Neutrophil (primary cell): ENCODE results near the gene NOP58.

Source experiments
- H3K27ac ChIP-seq: fragments of 200-600 bp; sonication (generic); 2 replicates; pipeline ENCODE4 v1.5.1; 2016; ENCODE audit warnings: mild to moderate bottlenecking, moderate library complexity
- H3K27me3 ChIP-seq: fragments of 200-600 bp; sonication (generic); 2 replicates; pipeline ENCODE4 v1.6.0; 2016; ENCODE audit warnings: mild to moderate bottlenecking
- H3K36me3 ChIP-seq: fragments of 200-600 bp; sonication (generic); 2 replicates; pipeline ENCODE4 v1.5.1; 2017
- H3K4me1 ChIP-seq, 2 experiments: fragments of 200-600 bp in 1 of 2; sonication (generic) in 1 of 2; 1 replicate in 1 of 2; 2 replicates in 1 of 2; pipeline versions ENCODE4 v1.5.1 to v1.6.1; 2013 to 2016; ENCODE audit warnings: low read depth in 1 of 2, low read length in 1 of 2, mild to moderate bottlenecking in 1 of 2, moderate library complexity in 1 of 2; ENCODE audit not compliant: control insufficient read depth in 1 of 2, insufficient read depth in 1 of 2
- H3K4me3 ChIP-seq, 2 experiments: fragments of 200-600 bp in 1 of 2; sonication (generic) in 1 of 2; 1 replicate in 1 of 2; 2 replicates in 1 of 2; pipeline ENCODE4 v1.5.1; 2013 to 2016; ENCODE audit warnings: low read depth in 1 of 2, low read length in 1 of 2, mild to moderate bottlenecking in 1 of 2, moderate library complexity in 1 of 2
- H3K9me3 ChIP-seq: fragments of 200-600 bp; sonication (generic); 2 replicates; pipeline ENCODE4 v1.5.1; 2016
- CTCF ChIP-seq: fragments of 200-600 bp; sonication (generic); IDR thresholded peaks from 2 replicates; pipeline ENCODE4 v1.5.1; 2016; ENCODE audit warnings: antibody characterized with exemption

NOP58 gene

GRCh38 chr2:202327858-202328257 is 62.3 kb downstream of the NOP58 start:
- H3K27ac ChIP-seq: no peak overlapping the region

GRCh38 chr2:202335791-202336467 is 70.4 kb downstream of the NOP58 start:
- Histone ChIP-seq H3K4me1 (no peaks in the 10 kb centered on the region), H3K9me3 (no peaks in the 10 kb centered on the region), H3K36me3 (no peaks in the 10 kb centered on the region), H3K27me3 (no peaks in the 10 kb centered on the region), H3K4me3 (no peak overlapping the region), H3K27ac (no peak overlapping the region)
- TF ChIP-seq CTCF: no peak

More at GRCh38 chr2:202327858-202328257, 62.3 kb downstream of the NOP58 start:
- no peaks in the 10 kb centered on the region for H3K4me1 ChIP-seq
- no peaks in the 10 kb centered on the region for H3K36me3 ChIP-seq
- TF ChIP-seq CTCF: no peak
- no peaks in the 10 kb centered on the region for H3K9me3 ChIP-seq
- no peak overlapping the region for H3K4me3 ChIP-seq
- H3K27me3 ChIP-seq: no peaks in the 10 kb centered on the region

GRCh38 chr2:202337151-202337550 is 71.6 kb downstream of the NOP58 start:
- Histone ChIP-seq H3K27me3 (no peaks in the 10 kb centered on the region), H3K27ac (no peak overlapping the region), H3K36me3 (no peaks in the 10 kb centered on the region), H3K4me1 (no peaks in the 10 kb centered on the region), H3K4me3 (no peak overlapping the region), H3K9me3 (no peaks in the 10 kb centered on the region)
- TF ChIP-seq CTCF: no peak

DNA sequence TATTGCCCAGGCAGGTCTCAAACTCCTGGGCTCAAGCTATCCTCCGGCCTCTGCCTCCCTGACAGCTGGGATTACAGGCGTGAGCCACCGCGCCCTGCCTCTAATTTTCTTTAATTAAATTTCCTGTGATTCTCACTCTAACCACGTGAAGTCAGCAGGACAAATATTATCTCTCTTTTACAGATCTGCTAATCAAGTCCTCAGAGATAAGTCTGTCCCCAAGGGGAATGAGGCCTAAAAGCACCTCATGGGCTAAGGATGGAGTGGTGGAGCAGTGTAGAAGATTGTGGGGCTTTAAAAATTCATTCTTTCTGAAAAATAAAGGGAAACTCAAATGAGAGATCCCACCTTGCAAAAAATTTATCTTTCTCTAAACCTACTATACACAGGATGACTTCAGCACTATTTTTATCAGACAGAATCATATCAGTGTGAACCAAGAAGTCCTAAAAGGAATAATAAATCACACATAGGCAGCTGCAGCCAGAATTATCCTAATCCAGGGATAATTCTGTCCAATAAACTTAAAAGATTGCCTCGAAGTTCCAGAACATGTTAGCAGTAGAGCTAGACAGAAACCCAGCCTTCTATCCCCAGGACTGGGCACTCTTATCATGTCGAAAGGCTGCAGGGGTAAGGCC is 72.3 kb downstream of the NOP58 start:
- no peak overlapping the region for H3K4me3 ChIP-seq
- H3K4me1 ChIP-seq: no peaks in the 10 kb centered on the region
- no peaks in the 10 kb centered on the region for H3K9me3 ChIP-seq
- H3K27me3 ChIP-seq: no peaks in the 10 kb centered on the region
- no peaks in the 10 kb centered on the region for H3K36me3 ChIP-seq
- no peak overlapping the region for H3K27ac ChIP-seq
- no peak for TF ChIP-seq CTCF

DNA sequence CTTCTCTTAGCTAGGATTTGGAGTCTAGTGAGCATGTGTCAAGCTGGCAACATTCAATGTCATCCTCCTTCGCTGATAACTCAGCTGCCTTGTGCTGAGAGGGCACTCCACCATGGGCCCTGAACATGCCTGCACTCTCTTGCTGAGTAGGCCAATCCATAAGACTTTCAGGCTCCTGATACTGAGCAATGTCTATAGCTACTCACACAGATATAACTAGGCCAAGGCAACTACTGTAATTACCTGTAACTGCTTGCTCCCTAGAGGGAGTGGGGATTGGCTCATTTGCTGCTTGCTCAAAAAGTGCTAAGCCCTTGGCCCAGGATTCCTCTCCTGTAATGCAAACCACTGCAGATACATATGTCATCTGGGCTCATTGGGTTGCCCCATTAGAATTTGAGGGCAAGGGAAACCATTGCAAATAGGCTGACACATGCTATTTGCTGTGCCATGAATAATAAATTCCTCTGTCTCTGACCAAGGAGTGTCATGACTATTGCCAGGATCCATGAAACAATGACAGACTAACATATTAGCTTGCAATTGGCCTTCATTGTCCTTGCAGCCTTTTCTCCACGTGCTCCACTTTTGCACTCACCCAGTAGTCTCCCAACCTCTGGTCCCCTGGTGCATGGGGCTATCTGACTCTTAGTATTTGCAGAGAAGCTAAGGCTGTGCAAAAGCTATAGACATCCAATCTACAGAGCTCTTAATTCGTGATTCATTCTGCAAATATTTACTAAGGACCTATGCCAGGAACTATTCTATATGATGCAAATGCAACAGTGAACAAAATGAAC is 73.7 kb downstream of the NOP58 start:
- TF ChIP-seq CTCF: no peak
- Histone ChIP-seq H3K27me3 (no peaks in the 10 kb centered on the region), H3K4me1 (no peaks in the 10 kb centered on the region), H3K36me3 (no peaks in the 10 kb centered on the region), H3K27ac (no peak overlapping the region), H3K9me3 (no peaks in the 10 kb centered on the region), H3K4me3 (no peak overlapping the region)
